ENCODE data around the gene ODAD3.
"Not testable (repeated sequence)": the region's sequence is repeated elsewhere in the genome, so short reads cannot be mapped to it uniquely, and the experiment has no call there.

Gene ODAD3

DNA sequence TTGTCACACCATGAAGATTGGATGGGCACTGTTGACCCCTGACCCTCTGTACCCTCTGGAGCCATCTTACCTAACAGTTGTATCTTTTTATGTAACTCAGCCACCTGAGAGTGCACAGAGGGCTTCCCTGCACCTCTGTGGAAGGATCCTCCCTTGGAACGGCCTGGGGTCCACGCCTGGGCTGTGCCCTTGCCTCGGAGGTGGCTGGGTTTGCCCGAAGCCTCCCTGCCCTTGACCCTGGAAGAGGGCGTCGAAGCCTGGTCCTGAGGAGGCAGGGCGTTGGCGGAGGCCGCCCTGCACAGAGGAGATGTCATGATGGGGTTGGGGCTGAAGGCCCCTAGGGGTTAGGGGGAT, 241 bp downstream of the ODAD3 start:
- Histone ChIP-seq H3K27me3 (ENCODE audit: insufficient read depth, low read depth, severe bottlenecking) (no peaks in the 10 kb centered on the region), H3K9me3 (ENCODE audit: severe bottlenecking) (no peaks in the 10 kb centered on the region), H3K27ac (peak overlapping the region; percentile 53), H3K36me3 (peaks cover 33% of the 10 kb centered on the region), H3K4me3 (ENCODE audit: low read depth, low read length) (peak overlapping the region; percentile 59)
- TF ChIP-seq, protein P1, sequence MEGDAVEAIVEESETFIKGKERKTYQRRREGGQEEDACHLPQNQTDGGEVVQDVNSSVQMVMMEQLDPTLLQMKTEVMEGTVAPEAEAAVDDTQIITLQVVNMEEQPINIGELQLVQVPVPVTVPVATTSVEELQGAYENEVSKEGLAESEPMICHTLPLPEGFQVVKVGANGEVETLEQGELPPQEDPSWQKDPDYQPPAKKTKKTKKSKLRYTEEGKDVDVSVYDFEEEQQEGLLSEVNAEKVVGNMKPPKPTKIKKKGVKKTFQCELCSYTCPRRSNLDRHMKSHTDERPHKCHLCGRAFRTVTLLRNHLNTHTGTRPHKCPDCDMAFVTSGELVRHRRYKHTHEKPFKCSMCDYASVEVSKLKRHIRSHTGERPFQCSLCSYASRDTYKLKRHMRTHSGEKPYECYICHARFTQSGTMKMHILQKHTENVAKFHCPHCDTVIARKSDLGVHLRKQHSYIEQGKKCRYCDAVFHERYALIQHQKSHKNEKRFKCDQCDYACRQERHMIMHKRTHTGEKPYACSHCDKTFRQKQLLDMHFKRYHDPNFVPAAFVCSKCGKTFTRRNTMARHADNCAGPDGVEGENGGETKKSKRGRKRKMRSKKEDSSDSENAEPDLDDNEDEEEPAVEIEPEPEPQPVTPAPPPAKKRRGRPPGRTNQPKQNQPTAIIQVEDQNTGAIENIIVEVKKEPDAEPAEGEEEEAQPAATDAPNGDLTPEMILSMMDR (IDR thresholded peaks at IDR 0.05; ENCODE audit: low read depth, low read length): no peak
- DNase-seq: no peak

DNA sequence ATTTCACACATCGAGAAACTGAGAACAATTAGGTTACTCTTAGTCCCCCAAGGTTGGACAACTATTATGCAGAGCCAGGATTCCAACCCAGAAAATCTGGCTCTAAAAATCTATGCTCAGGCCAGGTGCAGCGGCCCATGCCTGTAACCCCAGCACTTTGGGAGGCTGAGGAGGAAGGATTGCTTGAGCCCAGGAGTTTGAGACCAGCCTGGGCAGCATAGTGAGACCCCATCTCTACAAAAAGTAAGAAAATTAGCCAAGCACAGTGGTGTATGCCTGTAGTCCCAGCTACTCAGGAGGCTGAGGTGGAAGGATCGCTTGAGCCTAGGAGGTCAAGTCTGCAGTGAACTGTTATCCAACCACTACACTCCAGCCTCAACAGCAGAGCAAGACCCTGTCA, 1.4 kb downstream of the ODAD3 start:
- not testable (repeated sequence) for H3K4me3 ChIP-seq (ENCODE audit: low read depth, low read length); DNase-seq; H3K27ac ChIP-seq

DNA sequence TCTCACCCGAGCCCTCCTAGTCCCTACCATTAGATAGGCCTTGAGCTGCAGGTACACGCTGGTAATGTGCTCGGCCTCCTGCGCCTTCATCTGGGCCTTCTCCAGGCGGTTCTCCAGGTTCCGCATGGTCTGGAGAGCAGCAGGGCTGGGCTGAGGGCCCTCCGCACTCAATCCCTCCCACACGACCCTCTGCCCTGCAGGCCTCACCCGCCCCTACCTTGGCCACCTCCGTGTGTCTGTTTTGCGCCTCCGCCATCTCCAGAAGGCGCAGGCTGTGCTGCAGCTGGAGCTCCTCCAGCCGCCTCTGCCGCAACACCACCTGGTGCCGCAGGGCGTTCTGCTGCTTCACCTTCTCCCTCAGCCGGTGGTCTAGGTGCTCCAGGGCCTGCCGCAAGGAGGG, 8.3 kb downstream of the ODAD3 start:
- H3K36me3 ChIP-seq: no peaks in the 10 kb centered on the region
- no peak for DNase-seq
- H3K27me3 ChIP-seq (ENCODE audit: insufficient read depth, low read depth, severe bottlenecking): peaks cover 25% of the 10 kb centered on the region
- peaks cover 4% of the 10 kb centered on the region for H3K9me3 ChIP-seq (ENCODE audit: severe bottlenecking)
- TF ChIP-seq, protein P1 (IDR thresholded peaks at IDR 0.05; ENCODE audit: low read depth, low read length): no peak
- H3K4me3 ChIP-seq (ENCODE audit: low read depth, low read length): no peak overlapping the region
- H3K27ac ChIP-seq: no peak overlapping the region

More for the DNA sequence above, 1.4 kb downstream of the ODAD3 start:
- not testable (repeated sequence) for H3K9me3 ChIP-seq (ENCODE audit: severe bottlenecking); H3K27me3 ChIP-seq (ENCODE audit: insufficient read depth, low read depth, severe bottlenecking)
- H3K36me3 ChIP-seq: peaks cover 27% of the 10 kb centered on the region

DNA sequence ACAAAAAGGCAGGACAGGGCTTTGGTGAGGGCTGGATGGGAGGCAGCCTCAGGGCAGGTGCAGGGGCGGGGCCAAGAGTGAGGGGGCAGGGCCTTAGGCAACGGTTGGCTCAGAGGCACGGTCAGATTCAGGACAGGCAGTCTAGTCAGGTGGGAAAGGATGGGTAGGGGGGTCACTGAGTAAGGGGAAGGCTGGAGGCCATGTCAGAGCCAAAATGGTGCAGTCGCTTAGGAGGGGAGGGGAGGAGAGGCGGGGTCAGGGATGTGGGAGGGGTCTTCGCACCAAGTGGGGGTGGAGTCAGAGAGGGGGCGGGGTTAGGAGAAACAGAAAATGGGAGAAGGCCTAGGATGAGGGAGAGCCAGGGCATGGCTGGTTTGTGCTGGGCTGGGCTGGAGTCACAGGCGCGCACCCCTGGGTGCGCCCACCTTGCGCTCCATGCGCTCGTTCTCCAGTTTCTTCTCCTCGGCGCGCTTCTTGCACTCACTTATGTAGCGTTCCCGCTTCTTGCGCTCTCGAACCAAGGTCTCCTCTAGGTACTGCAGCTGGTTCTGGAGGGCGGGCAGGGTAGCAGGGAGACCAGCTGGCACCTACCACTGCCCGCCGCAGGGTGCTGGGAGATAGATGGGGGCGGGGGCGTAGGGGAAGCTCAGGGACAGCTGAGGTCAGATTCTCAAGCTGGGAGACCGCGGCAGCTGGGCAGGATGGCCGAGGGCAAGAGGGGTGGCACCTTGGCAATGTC, 9.0 kb downstream of the ODAD3 start:
- H3K36me3 ChIP-seq: no peaks in the 10 kb centered on the region
- peaks cover 33% of the 10 kb centered on the region for H3K27me3 ChIP-seq (ENCODE audit: insufficient read depth, low read depth, severe bottlenecking)
- TF ChIP-seq, protein P1 (IDR thresholded peaks at IDR 0.05; ENCODE audit: low read depth, low read length): no peak
- no peak overlapping the region for H3K4me3 ChIP-seq (ENCODE audit: low read depth, low read length)
- H3K9me3 ChIP-seq (ENCODE audit: severe bottlenecking): peaks cover 6% of the 10 kb centered on the region
- no peak overlapping the region for H3K27ac ChIP-seq
- no peak for DNase-seq

DNA sequence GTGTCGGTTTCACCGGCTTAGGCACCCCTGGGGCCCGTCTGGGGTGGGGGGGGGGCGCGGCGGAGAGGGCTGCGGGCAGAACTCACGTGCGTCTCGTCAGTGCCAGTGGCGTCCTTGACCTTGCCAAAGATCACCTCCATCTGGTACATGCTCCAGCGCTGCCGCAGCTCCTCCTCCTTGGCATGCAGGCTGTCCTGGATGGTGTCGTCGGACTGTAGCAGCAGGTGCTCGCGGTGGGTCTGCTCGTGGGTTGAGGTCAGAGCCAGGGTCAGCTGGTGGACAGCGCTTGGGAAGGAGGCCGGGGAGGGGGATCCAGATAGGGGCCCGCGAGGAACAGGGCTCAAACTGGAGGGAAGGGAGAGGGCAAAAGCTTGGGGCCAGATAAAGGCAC, 11.1 kb downstream of the ODAD3 start:
- H3K27ac ChIP-seq: no peak overlapping the region
- H3K4me3 ChIP-seq (ENCODE audit: low read depth, low read length): no peak overlapping the region
- H3K9me3 ChIP-seq (ENCODE audit: severe bottlenecking): peaks cover 6% of the 10 kb centered on the region
- peaks cover 53% of the 10 kb centered on the region for H3K27me3 ChIP-seq (ENCODE audit: insufficient read depth, low read depth, severe bottlenecking)
- no peaks in the 10 kb centered on the region for H3K36me3 ChIP-seq
- no peak for DNase-seq
- TF ChIP-seq, protein P1 (IDR thresholded peaks at IDR 0.05; ENCODE audit: low read depth, low read length): no peak

DNA sequence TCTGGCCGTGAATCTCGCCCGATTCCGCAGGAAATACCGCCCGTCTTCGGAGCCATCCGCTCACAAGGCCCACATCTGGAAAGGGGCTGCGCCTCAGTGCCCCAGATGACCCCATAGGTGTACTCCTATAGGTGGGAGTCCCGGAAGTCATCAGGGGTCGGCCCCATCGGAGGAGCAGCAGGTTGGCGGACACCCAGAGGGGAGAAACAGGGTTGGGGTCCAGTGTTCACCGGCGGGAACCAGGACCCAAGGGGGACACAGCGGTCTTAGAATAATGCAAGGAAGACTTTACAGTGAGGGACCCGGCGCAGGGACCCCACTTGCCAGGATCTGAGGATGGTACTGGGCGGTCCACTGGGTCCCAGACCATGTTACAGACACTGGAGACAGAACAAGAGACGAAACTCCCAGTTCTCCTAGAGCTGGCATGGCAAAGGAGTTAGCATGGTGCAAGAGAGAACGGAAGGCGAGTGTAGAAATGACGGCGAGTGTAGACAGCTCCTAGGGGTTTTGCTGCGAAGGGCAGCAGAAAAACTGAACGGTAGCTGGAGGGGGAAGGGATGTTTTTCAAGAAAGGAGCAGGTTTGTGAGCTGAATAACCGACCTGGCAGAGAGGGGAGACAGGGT, 11.6 kb downstream of the ODAD3 start:
- no peak overlapping the region for H3K4me3 ChIP-seq (ENCODE audit: low read depth, low read length)
- H3K27ac ChIP-seq: no peak overlapping the region
- H3K9me3 ChIP-seq (ENCODE audit: severe bottlenecking): peaks cover 6% of the 10 kb centered on the region
- H3K27me3 ChIP-seq (ENCODE audit: insufficient read depth, low read depth, severe bottlenecking): peaks cover 58% of the 10 kb centered on the region
- TF ChIP-seq, protein P1 (IDR thresholded peaks at IDR 0.05; ENCODE audit: low read depth, low read length): no peak
- no peaks in the 10 kb centered on the region for H3K36me3 ChIP-seq
- no peak for DNase-seq
